Psoas muscle (tissue), 8 donors: Measurements from ENCODE around the gene DPT. TPM values are rescaled to one million over a fixed set of nuclear protein-coding genes. Genes with fewer than 3 reads are reported as not detected.

Experiments
- ATAC-seq, 4 donors: fragments of 200-7000 bp; cut with Tn5 transposase; one replicate each; pipeline ENCODE4 v1.9.1; 2020; ENCODE audit warnings: moderate library complexity in 3 of 4, mild to moderate bottlenecking in 2 of 4
- DNase-seq, 2 donors: peaks; one replicate each; pipeline ENCODE4 v3.0.0-alpha.2; 2020
- H3K27ac ChIP-seq: fragments of 200-600 bp; one replicate; pipeline ENCODE4 v1.8.0; 2022
- H3K27me3 ChIP-seq, 3 donors: fragments of 200-600 bp in 1 of 3; one replicate each; pipeline versions ENCODE4 v1.6.1 to v1.8.0; 2013 to 2022; ENCODE audit warnings: low read length in 2 of 3, mild to moderate bottlenecking in 2 of 3, moderate library complexity in 1 of 3; ENCODE audit not compliant: insufficient read depth in 3 of 3
- H3K36me3 ChIP-seq, 2 donors: fragments of 200-600 bp in 1 of 2; one replicate each; pipeline versions ENCODE4 v1.6.1 to v1.8.0; 2013 to 2022; ENCODE audit warnings: low read depth in 1 of 2, mild to moderate bottlenecking in 1 of 2, moderate library complexity in 1 of 2; ENCODE audit not compliant: insufficient read depth in 1 of 2
- H3K4me1 ChIP-seq: fragments of 200-600 bp; one replicate; pipeline ENCODE4 v1.8.0; 2022
- H3K4me3 ChIP-seq: fragments of 200-600 bp; one replicate; pipeline ENCODE4 v1.8.0; 2022; ENCODE audit warnings: mild to moderate bottlenecking
- H3K9me3 ChIP-seq: fragments of 200-600 bp; one replicate; pipeline ENCODE4 v1.8.0; 2022
- WGBS, 3 donors: extraction: QIAGEN DNeasy Blood & Tissue Kit; methylation state at CpG; one replicate each; pipeline versions ENCODE4 v1.1.6 to v1.1.7; 2013; 5-methylcytosine and 5-hydroxymethylcytosine counted together
- intact Hi-C, 2 donors: fragments of 100-400 bp; cut with DNase I; formaldehyde crosslinking; loops; one replicate each; pipeline versions ENCODE4 v1.11.0 to v1.14.2; 2022
- polyA plus RNA-seq, 3 donors: library from polyadenylated mRNA; stranded (reverse); fragments of 200-250 nt; gene quantifications; one replicate each; pipeline ENCODE4 v1.2.3, GENCODE V29; 2013
- total RNA-seq, 4 donors: library from RNA; stranded (reverse); fragmentation: NEBNext Ultra II Directional in 2 of 4; extraction: Animal tissue kit (Norgen Biotek cat#: 25700) in 2 of 4; gene quantifications; one replicate each; pipeline versions ENCODE4 v1.2.1 to v1.2.4, GENCODE V29; 2021 to 2023
- TF ChIP-seq, protein P1 (sequence below): fragments of 200-600 bp; IDR thresholded peaks from one replicate; pipeline ENCODE4 v1.8.0; 2022; ENCODE audit warnings: antibody characterized with exemption
- donor health status: healthy with polysubstance abuse.
- donor health status: DM: no; HTN: no; CAD: no; lungs with moderate emphysema.
- donor health status: Bipolar disorder and iron deficiency.
- donor health status: healthy.
- donor health status: DM: yes; HTN: yes; CAD: no.
- donor health status: DM: no; HTN: no; CAD: no.
- donor health status: DM: no; HTN: no; CAD: no.
- donor health status: DM: yes; HTN: yes; CAD: no.

The DPT gene
- total and polyA plus RNA-seq, 7 donors: 8.5 to 39.4 (median 9.3) TPM

DNA sequence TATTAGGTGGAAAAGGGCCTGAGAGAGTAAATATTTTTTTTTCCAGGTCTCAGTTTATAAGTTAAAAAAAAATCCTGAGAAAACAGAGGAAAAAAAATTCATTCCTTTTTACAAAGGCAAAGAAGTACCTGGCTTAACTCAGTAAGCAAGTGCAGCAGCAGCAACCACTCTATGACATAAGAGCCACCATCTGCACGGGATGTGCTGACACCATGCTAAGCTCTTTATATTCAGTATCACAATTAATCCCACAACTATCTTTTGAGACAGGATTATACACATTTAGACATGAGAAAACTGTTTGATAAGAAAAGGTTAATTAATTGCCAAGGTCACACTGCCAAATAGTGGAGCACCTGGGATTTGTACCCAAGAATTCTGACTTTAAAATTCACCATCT, 13.4 kb upstream of the DPT start:
- WGBS, 3 donors: 74 to 100% (median 82%) methylated on average over 1 of the region's 1 CpG
- intact Hi-C loops: no loop called here
- no peaks in the 10 kb centered on the region for H3K9me3 ChIP-seq
- H3K27me3 ChIP-seq: no peaks in the 10 kb centered on the region
- H3K4me3 ChIP-seq: no peak overlapping the region
- no peaks in the 10 kb centered on the region for H3K4me1 ChIP-seq
- DNase-seq (no peak), ATAC-seq (no peak)
- H3K27ac ChIP-seq: no peak overlapping the region
- TF ChIP-seq, protein P1, sequence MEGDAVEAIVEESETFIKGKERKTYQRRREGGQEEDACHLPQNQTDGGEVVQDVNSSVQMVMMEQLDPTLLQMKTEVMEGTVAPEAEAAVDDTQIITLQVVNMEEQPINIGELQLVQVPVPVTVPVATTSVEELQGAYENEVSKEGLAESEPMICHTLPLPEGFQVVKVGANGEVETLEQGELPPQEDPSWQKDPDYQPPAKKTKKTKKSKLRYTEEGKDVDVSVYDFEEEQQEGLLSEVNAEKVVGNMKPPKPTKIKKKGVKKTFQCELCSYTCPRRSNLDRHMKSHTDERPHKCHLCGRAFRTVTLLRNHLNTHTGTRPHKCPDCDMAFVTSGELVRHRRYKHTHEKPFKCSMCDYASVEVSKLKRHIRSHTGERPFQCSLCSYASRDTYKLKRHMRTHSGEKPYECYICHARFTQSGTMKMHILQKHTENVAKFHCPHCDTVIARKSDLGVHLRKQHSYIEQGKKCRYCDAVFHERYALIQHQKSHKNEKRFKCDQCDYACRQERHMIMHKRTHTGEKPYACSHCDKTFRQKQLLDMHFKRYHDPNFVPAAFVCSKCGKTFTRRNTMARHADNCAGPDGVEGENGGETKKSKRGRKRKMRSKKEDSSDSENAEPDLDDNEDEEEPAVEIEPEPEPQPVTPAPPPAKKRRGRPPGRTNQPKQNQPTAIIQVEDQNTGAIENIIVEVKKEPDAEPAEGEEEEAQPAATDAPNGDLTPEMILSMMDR: no peak
- H3K36me3 ChIP-seq: no peaks in the 10 kb centered on the region

DNA sequence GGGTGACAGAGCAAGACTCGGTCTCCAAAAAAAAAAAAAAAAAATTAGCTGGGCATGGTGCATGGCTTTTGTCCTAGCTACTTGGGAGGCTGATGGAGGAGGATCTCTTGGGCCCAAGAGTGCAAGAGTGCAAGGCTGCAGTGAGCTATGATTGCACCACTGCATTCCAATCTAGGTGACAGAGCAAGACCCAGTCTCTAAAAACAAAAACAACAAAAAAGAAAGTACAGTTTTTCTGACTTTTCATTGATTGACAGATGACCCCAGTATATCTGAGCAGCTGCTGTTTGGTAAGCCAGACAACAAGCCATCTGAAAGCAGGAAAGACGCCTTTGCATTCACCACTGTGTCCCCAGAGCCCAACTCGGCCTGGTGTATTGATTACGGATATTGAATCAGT, 10.9 kb upstream of the DPT start:
- no peaks in the 10 kb centered on the region for H3K4me1 ChIP-seq
- H3K36me3 ChIP-seq: no peaks in the 10 kb centered on the region
- intact Hi-C loops: no loop called here
- ATAC-seq (no peak), DNase-seq (no peak)
- no peaks in the 10 kb centered on the region for H3K27me3 ChIP-seq
- H3K4me3 ChIP-seq: no peak overlapping the region
- TF ChIP-seq, protein P1: no peak
- H3K27ac ChIP-seq: no peak overlapping the region
- 94 to 96% (median 95%) methylated on average over 4 of the region's 4 CpGs for whole genome bisulfite sequencing, 3 donors
- H3K9me3 ChIP-seq: no peaks in the 10 kb centered on the region

DNA sequence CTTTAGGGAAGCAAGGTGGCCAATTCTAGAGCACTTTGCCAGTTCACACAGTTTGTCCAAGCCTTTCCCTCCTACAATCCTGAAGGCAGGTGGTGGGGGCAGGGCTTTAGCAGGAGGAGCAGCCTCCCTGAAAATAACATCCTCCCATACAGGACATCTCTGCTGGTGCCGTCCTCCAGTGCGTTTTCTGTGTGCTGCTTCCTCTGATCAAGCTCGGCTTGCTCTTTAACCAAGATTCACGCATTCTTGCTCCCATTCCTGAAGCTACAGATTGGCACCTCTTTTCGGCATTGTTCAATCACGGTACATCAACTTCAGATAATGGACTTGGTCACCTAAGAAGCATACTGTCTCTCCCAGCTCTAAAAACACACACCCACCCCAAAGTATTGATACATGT, 7.5 kb upstream of the DPT start:
- Histone ChIP-seq H3K4me3 (no peak overlapping the region), H3K27ac (no peak overlapping the region), H3K27me3 (no peaks in the 10 kb centered on the region), H3K9me3 (no peaks in the 10 kb centered on the region), H3K4me1 (peaks cover 7% of the 10 kb centered on the region), H3K36me3 (no peaks in the 10 kb centered on the region)
- DNase-seq (no peak), ATAC-seq (no peak)
- 66 to 77% (median 68%) methylated on average over 6 of the region's 6 CpGs for WGBS, 3 donors
- intact Hi-C loops: no loop called here
- TF ChIP-seq, protein P1: no peak

DNA sequence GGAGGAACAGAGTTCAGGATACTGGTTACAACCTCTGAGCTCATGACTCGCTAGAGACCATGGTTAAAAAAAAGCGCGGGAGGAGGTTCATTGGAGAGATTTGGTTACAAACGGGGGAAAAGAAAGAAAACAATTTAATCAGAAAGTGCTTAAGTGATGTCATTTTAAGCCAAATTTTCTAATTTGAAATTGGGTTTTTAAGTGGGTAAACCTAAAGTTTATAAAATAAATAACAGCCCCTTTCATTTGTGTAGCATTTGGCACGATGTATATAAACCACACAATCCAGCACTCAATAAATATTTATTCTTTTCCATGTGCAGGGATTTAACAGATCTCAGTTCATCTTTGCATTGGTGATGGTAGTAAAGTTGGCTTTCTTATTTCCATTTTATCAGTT, 7.0 kb upstream of the DPT start:
- Histone ChIP-seq H3K4me1 (peaks cover 7% of the 10 kb centered on the region), H3K27ac (no peak overlapping the region), H3K9me3 (no peaks in the 10 kb centered on the region), H3K27me3 (no peaks in the 10 kb centered on the region), H3K36me3 (no peaks in the 10 kb centered on the region), H3K4me3 (no peak overlapping the region)
- 63 to 81% (median 71%) methylated on average over 5 of the region's 5 CpGs for whole genome bisulfite sequencing, 3 donors
- ATAC-seq: no peak
- no peak for DNase-seq
- TF ChIP-seq, protein P1: no peak
- intact Hi-C loops: no loop called here

DNA sequence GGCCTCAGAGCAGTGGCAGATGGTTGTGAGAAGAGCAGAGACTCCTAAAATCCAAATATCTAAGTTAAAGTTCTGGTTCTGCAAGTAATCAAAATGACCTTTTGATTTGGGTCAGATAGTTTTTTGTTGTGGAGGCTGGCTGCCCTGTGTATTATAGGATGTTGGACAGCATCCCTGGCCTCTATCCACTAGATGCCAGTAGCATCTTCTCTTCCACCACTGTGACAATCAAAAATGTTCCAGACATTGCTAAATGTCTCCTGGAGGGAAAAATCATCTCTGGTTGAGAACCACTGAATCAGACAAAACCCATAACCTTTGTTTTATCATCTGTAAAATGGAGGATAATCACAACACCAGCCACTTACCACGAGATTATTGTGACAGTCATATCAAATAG, 5.9 kb upstream of the DPT start:
- DNase-seq: no peak
- H3K36me3 ChIP-seq: no peaks in the 10 kb centered on the region
- no peaks in the 10 kb centered on the region for H3K27me3 ChIP-seq
- no peak overlapping the region for H3K4me3 ChIP-seq
- H3K9me3 ChIP-seq: no peaks in the 10 kb centered on the region
- H3K27ac ChIP-seq: no peak overlapping the region
- ATAC-seq: peak in 2 of 4 donors; percentile 31 to 41
- peaks cover 7% of the 10 kb centered on the region for H3K4me1 ChIP-seq
- intact Hi-C loops: no loop called here
- TF ChIP-seq, protein P1: no peak
- 49 to 69% (median 56%) methylated on average over 1 of the region's 1 CpG for WGBS, 3 donors
